Panc1 (cell line): Measurements from ENCODE around the gene TP73. TPM values are rescaled to one million over a fixed set of nuclear protein-coding genes. Genes with fewer than 3 reads are reported as not detected.

Experiments used
- ATAC-seq: fragments of 200-7000 bp; cut with Tn5 transposase; 2 replicates; pipeline ENCODE4 v1.9.1; 2020; ENCODE audit warnings: mild to moderate bottlenecking, moderate library complexity
- BruUV-seq: library from RNA; stranded (reverse); fragments of 400-500 nt; replicated peaks from 2 replicates; lab custom pipeline; 2021; lab: Mats Ljungman, UMichigan
- CTCF ChIA-PET: fragments of 300-600 bp; sonication (Branson Sonifier 250); formaldehyde crosslinking; loops from one replicate; lab custom pipeline; 2022; ENCODE audit warnings: antibody characterized with exemption; lab: Charles Lee
- POLR2A ChIA-PET: fragments of 300-600 bp; sonication (Branson Sonifier 250); formaldehyde crosslinking; loops from one replicate; lab custom pipeline; 2022; ENCODE audit warnings: antibody characterized with exemption; lab: Charles Lee
- DNase-seq: peaks from one replicate; pipeline ENCODE4 v3.0.0-alpha.2; 2010; ENCODE audit warnings: low read depth, low spot score
- H3K27ac ChIP-seq: 2 replicates; pipeline ENCODE4 v1.5.1; 2011; ENCODE audit warnings: mild to moderate bottlenecking, low read length, inconsistent platforms
- H3K27me3 ChIP-seq: fragments of 200-500 bp; sonication (Bioruptor generic); 2 replicates; pipeline ENCODE4 v1.6.0; 2014; ENCODE audit warnings: low read length, inconsistent platforms; ENCODE audit not compliant: control insufficient read depth, insufficient read depth
- H3K36me3 ChIP-seq: fragments of 200-500 bp; sonication (Bioruptor generic); 2 replicates; pipeline ENCODE4 v1.5.1; 2014; ENCODE audit warnings: inconsistent platforms, mild to moderate bottlenecking, low read length, moderate library complexity; ENCODE audit not compliant: control insufficient read depth, insufficient read depth
- H3K4me1 ChIP-seq: 2 replicates; pipeline ENCODE4 v1.5.1; 2011; ENCODE audit warnings: inconsistent platforms, mild to moderate bottlenecking, low read length, moderate library complexity; ENCODE audit not compliant: control insufficient read depth, insufficient read depth
- H3K4me3 ChIP-seq, 2 experiments: 2 replicates each; pipeline ENCODE4 v1.5.1; 2011 to 2012; ENCODE audit warnings: low read depth in 2 of 2, low read length in 2 of 2, mild to moderate bottlenecking in 2 of 2, inconsistent platforms in 1 of 2, moderate library complexity in 1 of 2
- H3K9me3 ChIP-seq: fragments of 200-500 bp; sonication (Bioruptor generic); 2 replicates; pipeline ENCODE4 v1.5.1; 2014; ENCODE audit warnings: low read depth, mild to moderate bottlenecking, inconsistent platforms, low read length, moderate library complexity; ENCODE audit not compliant: control insufficient read depth, insufficient read depth
- CTCF ChIP-seq: fragments of 450-650 bp; IDR thresholded peaks from 2 replicates; pipeline ENCODE4 v1.5.1; 2017; ENCODE audit warnings: mild to moderate bottlenecking
- POLR2AphosphoS5 ChIP-seq: IDR thresholded peaks from 2 replicates; pipeline ENCODE4 v1.6.1; 2012; ENCODE audit warnings: mild to moderate bottlenecking, low read depth, low read length, moderate library complexity
- REST ChIP-seq, 2 experiments: IDR thresholded peaks; 2 replicates each; pipeline ENCODE4 v1.6.1; 2011 to 2012; ENCODE audit warnings: low read depth in 2 of 2, control low read depth in 1 of 2, low read length in 1 of 2, mild to moderate bottlenecking in 1 of 2, moderate library complexity in 1 of 2; ENCODE audit not compliant: insufficient read depth in 1 of 2
- SIN3A ChIP-seq: IDR thresholded peaks from 2 replicates; pipeline ENCODE4 v1.6.1; 2012; ENCODE audit warnings: low read depth, mild to moderate bottlenecking, low read length, moderate library complexity, borderline replicate concordance; ENCODE audit not compliant: insufficient read depth
- TCF7L2 ChIP-seq: IDR thresholded peaks from 2 replicates; pipeline ENCODE4 v1.6.1; 2011; ENCODE audit warnings: mild to moderate bottlenecking, low read depth, low read length, inconsistent platforms
- in situ Hi-C: cut with HindIII; loops from 2 replicates; pipeline ENCODE4 v1.10.0; 2016; ENCODE audit warnings: low sequenced_read_pairs, low pct_unique_long_range_greater_than_20kb
- intact Hi-C: fragments of 100-400 bp; cut with micrococcal nuclease; formaldehyde crosslinking; loops from one replicate; pipeline ENCODE4 v1.10.0; 2022; ENCODE audit not compliant: unreplicated experiment
- total RNA-seq: library from RNA; stranded (reverse); gene quantifications from one replicate; pipeline ENCODE4 v1.2.1, GENCODE V29; 2021; ENCODE audit not compliant: unreplicated experiment

TP73 gene
- total RNA-seq, 1 experiment from 2014 or later: 4.7 TPM

GRCh38 chr1:3702528-3702927, 50.2 kb downstream of the TP73 start:
- CTCF ChIA-PET: no interaction called here
- ATAC-seq: no peak
- intact Hi-C loops: no loop called here
- no peaks in the 10 kb centered on the region for H3K36me3 ChIP-seq
- no peak overlapping the region for H3K27ac ChIP-seq
- BruUV-seq: no TSS peak
- peaks cover 8% of the 10 kb centered on the region for H3K4me1 ChIP-seq
- in situ Hi-C loops: no loop called here
- no peaks in the 10 kb centered on the region for H3K9me3 ChIP-seq
- no peak for DNase-seq
- no peak overlapping the region for H3K4me3 ChIP-seq
- POLR2A ChIA-PET: no interaction called here
- no peaks in the 10 kb centered on the region for H3K27me3 ChIP-seq
- TF ChIP-seq POLR2AphosphoS5: no peak
- TF ChIP-seq SIN3A: no peak
- TF ChIP-seq CTCF: no peak
- TF ChIP-seq TCF7L2: no peak
- TF ChIP-seq REST (IDR thresholded peaks at IDR 0.05; ENCODE audit: insufficient read depth in 1 of 2, low read depth in 2 of 2, low read length in 1 of 2): no peak

GRCh38 chr1:3702990-3703728, 50.8 kb downstream of the TP73 start:
- DNase-seq (no peak), ATAC-seq (peak; percentile 31; the same call in 1 of the 2 replicates)
- Histone ChIP-seq H3K4me1 (peaks cover 8% of the 10 kb centered on the region), H3K27ac (no peak overlapping the region), H3K27me3 (no peaks in the 10 kb centered on the region), H3K4me3 (no peak overlapping the region), H3K36me3 (no peaks in the 10 kb centered on the region), H3K9me3 (no peaks in the 10 kb centered on the region)
- TF ChIP-seq POLR2AphosphoS5 (no peak), SIN3A (no peak), TCF7L2 (no peak), REST (IDR thresholded peaks at IDR 0.05; ENCODE audit: insufficient read depth in 1 of 2, low read depth in 2 of 2, low read length in 1 of 2) (no peak), CTCF (no peak)
- CTCF ChIA-PET: interaction anchor here (0.5 kb wide), 1 partner anchor 19 kb away, joined by 6 read pairs; no protein-coding TSS in a partner anchor
- no TSS peak for BruUV-seq
- in situ Hi-C loops: no loop called here
- intact Hi-C loops: no loop called here
- POLR2A ChIA-PET: no interaction called here
